Fibroblast of skin of left quadriceps (primary cell): ENCODE measurements around the gene ZNF740.
"Not testable (repeated sequence)": the region's sequence is repeated elsewhere in the genome, so short reads cannot be mapped to it uniquely, and the experiment has no call there.

Experiments used
- DNase-seq, 2 experiments: peaks; one replicate each; pipeline ENCODE4 v3.0.0-alpha.2; 2013; ENCODE audit warnings: low read depth in 2 of 2

The ZNF740 gene

GRCh38 chr12:53194973-53195372 is 14.5 kb downstream of the ZNF740 start:
- DNase-seq = no peak

GRCh38 chr12:53195516-53196420 is 15.2 kb downstream of the ZNF740 start:
- DNase-seq = no peak

GRCh38 chr12:53196486-53196885 is 16.0 kb downstream of the ZNF740 start:
- DNase-seq = no peak

GRCh38 chr12:53197011-53197640 is 16.6 kb downstream of the ZNF740 start:
- no peak for DNase-seq

GRCh38 chr12:53198486-53199110 is 18.1 kb downstream of the ZNF740 start:
- DNase-seq = no peak

- DNase-seq = no peak
These were observed 19.2 kb downstream of the ZNF740 start for GRCh38 chr12:53199700-53200099.

- DNase-seq = no peak
These were observed 19.6 kb downstream of the ZNF740 start for GRCh38 chr12:53200107-53200457.

- no peak for DNase-seq
These were observed 20.1 kb downstream of the ZNF740 start for GRCh38 chr12:53200458-53201176.

GRCh38 chr12:53201177-53201541 is 20.6 kb downstream of the ZNF740 start:
- no peak for DNase-seq

GRCh38 chr12:53201639-53202038 is 21.1 kb downstream of the ZNF740 start:
- no peak for DNase-seq

- not testable (repeated sequence) for DNase-seq
These were observed 21.8 kb downstream of the ZNF740 start for GRCh38 chr12:53202316-53202715.

GRCh38 chr12:53204351-53204750 is 23.8 kb downstream of the ZNF740 start:
- no peak for DNase-seq

GRCh38 chr12:53205747-53206419 is 25.4 kb downstream of the ZNF740 start:
- no peak for DNase-seq

GRCh38 chr12:53207042-53207441 is 26.5 kb downstream of the ZNF740 start, which contains the start of gene ITGB7:
TSS of gene ITGB7 (minus strand) at chr12:53207251. CDS start at chr12:53200443, 6,808 bp downstream.
- DNase-seq = no peak

- DNase-seq = no peak
These were observed 27.9 kb downstream of the ZNF740 start for GRCh38 chr12:53208435-53208834.

- DNase-seq = no peak
These were observed 28.4 kb downstream of the ZNF740 start for GRCh38 chr12:53208877-53209463.

- DNase-seq = no peak
These were observed 30.3 kb downstream of the ZNF740 start for GRCh38 chr12:53210843-53211242.

- no peak for DNase-seq
These were observed 31.2 kb downstream of the ZNF740 start for GRCh38 chr12:53211476-53212381.

- no peak for DNase-seq
These were observed 32.4 kb downstream of the ZNF740 start for GRCh38 chr12:53212931-53213330.

- no peak for DNase-seq
These were observed 32.8 kb downstream of the ZNF740 start for GRCh38 chr12:53213348-53213747.
